Gastrocnemius medialis (tissue), 4 donors: Measurements from ENCODE around the gene APOL3.

Experiments
- POLR2A ChIP-seq, 2 donors: fragments of 450-650 bp; IDR thresholded peaks; one replicate each; pipeline ENCODE4 v1.6.1; 2017; ENCODE audit warnings: antibody characterized with exemption in 2 of 2, mild to moderate bottlenecking in 2 of 2, moderate library complexity in 2 of 2
- TF ChIP-seq, protein P1 (sequence below), 5 experiments: fragments of 450-650 bp in 3 of 5; fragments of 200-600 bp in 2 of 5; sonication (generic) in 2 of 5; IDR thresholded peaks in 4 of 5; conservative IDR thresholded peaks in 1 of 5; 1 replicate in 4 of 5; 2 replicates in 1 of 5; pipeline ENCODE4 v1.5.1; 2016 to 2019; ENCODE audit warnings: antibody characterized with exemption in 5 of 5, mild to moderate bottlenecking in 3 of 5, moderate library complexity in 3 of 5

- TF ChIP-seq, protein P1, sequence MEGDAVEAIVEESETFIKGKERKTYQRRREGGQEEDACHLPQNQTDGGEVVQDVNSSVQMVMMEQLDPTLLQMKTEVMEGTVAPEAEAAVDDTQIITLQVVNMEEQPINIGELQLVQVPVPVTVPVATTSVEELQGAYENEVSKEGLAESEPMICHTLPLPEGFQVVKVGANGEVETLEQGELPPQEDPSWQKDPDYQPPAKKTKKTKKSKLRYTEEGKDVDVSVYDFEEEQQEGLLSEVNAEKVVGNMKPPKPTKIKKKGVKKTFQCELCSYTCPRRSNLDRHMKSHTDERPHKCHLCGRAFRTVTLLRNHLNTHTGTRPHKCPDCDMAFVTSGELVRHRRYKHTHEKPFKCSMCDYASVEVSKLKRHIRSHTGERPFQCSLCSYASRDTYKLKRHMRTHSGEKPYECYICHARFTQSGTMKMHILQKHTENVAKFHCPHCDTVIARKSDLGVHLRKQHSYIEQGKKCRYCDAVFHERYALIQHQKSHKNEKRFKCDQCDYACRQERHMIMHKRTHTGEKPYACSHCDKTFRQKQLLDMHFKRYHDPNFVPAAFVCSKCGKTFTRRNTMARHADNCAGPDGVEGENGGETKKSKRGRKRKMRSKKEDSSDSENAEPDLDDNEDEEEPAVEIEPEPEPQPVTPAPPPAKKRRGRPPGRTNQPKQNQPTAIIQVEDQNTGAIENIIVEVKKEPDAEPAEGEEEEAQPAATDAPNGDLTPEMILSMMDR (IDR thresholded peaks at IDR 0.05 in 4 of 5, conservative IDR thresholded peaks at IDR 0.05 in 1 of 5): no peak
- TF ChIP-seq POLR2A (IDR thresholded peaks at IDR 0.05): no peak
Observed at GRCh38 chr22:36125994-36126531, 34.5 kb downstream of the APOL3 start.
